NOMO-1 treated with dmso at 0.1 percent for 144 hours (cell line): ENCODE results near the gene PXMP4.
A peak's percentile ranks its signal among the peaks of the same experiment; 100 is the strongest.

ENCODE experiments used
- DNase-seq: peaks from one replicate; lab custom pipeline; 2025; ENCODE audit not compliant: unreplicated experiment; lab: John Stamatoyannopoulos, UW

The PXMP4 gene

GRCh38 chr20:33732166-33732970 lies 12.3 kb upstream of the PXMP4 start:
- peak; percentile 91 for DNase-seq

- DNase-seq: peak; percentile 91
Observed at GRCh38 chr20:33731693-33732165, 11.6 kb upstream of the PXMP4 start, which contains the start of gene ZNF341. Gene ZNF341 (plus strand): TSS chr20:33731996. CDS start chr20:33732022, 26 bp downstream.

GRCh38 chr20:33730946-33731692 lies 11.0 kb upstream of the PXMP4 start:
- no peak for DNase-seq

DNA sequence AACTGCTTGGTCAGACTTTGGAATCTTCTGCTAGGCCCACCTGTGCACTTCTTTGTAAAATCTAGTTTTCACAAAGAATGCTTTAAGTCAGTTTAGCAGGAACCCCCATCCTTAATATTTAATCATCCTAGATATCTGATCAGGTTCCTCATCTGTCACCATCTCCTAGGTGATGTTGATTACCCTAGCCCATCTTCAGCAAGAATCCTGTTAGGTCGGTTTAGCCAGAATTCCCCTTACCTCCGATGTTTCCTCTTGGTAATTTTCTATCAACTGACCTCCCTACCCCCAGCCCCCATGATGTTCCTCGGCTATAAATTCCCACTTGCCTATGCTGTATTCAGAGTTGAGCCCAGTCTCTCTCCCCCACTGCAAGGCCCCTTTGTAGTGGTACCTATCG lies 9.0 kb upstream of the PXMP4 start:
- DNase-seq: no peak

- DNase-seq: no peak
Observed at GRCh38 chr20:33728463-33728862, 8.4 kb upstream of the PXMP4 start.

DNA sequence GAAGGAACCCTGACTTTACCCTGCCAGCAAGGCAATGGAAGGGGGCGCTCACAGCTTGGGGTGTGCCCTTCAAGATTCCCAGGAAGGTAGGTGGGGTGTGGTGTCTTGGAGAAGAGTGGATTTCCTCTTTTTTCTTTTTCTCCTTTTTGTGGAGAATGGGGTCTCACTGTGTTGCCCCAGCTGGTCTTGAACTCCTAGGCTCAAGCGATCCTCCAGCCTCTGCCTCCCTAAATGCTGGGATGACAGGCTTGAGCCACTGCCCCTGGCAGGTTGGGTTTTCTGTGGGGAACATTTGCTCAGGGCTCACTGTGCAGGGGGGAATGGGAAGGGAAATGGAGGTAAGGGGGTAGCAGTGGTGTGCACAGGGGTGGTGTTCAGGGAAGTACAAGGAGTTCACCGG lies 7.7 kb upstream of the PXMP4 start:
- no peak for DNase-seq

DNA sequence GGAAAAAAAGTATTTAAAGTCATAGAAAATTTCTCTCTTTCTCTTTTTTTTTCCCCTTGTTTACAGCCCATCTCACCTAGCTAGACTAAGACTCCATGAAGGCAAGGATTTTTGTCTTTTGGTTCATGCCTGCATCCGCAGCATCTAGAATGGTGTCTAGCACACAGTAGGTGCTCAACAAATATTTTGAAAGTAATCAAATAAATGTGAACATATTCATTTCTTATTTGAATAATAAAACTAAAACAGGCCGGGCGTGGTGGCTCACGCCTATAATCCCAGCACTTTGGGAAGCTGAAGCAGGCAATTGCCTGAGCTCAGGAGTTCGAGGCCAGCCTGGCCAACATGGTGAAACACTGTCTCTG lies 7.0 kb upstream of the PXMP4 start:
- no peak for DNase-seq

- no peak for DNase-seq
Observed at GRCh38 chr20:33725607-33726264, 5.6 kb upstream of the PXMP4 start.

GRCh38 chr20:33724439-33725094 lies 4.5 kb upstream of the PXMP4 start:
- DNase-seq: no peak

- no peak for DNase-seq
Observed at GRCh38 chr20:33721391-33722140, 1.5 kb upstream of the PXMP4 start.

GRCh38 chr20:33719277-33719988 lies 677 bp downstream of the PXMP4 start:
- DNase-seq: no peak

DNA sequence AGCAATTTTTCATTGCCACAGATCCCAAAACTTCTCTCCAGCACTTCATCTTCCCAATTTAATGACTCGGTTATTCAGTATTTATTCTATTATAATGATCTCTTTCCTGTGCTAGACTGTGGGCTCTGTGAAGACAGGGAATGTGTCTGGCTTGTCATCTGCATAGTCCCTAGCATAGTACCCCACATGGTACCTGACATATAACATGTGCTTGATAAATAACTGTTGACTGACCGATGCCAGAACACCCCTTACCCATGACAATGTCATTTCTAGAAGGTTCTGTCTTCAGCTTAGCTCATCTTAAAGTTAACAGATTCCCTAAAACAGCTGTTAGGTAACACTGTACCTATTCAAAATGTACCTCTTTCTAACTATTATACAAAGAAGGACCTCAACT lies 3.6 kb downstream of the PXMP4 start:
- DNase-seq: no peak

- no peak for DNase-seq
Observed at GRCh38 chr20:33713865-33714367, 6.2 kb downstream of the PXMP4 start.

DNA sequence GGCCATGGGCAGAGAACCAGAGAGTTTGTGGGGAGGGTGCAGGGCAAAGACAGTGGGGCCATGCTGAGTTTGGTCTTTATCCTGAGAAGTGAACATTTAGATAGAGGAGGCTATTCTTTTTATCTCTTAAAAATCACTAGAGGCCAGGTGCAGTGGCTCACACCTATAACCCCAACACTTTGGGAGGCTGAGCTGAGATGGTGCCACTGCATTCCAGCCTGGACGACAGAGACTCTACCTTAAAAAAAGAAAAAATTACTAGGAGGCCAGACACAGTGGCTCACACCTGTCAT lies 8.7 kb downstream of the PXMP4 start:
- DNase-seq: no peak

GRCh38 chr20:33710681-33711445 lies 9.2 kb downstream of the PXMP4 start:
- no peak for DNase-seq

DNA sequence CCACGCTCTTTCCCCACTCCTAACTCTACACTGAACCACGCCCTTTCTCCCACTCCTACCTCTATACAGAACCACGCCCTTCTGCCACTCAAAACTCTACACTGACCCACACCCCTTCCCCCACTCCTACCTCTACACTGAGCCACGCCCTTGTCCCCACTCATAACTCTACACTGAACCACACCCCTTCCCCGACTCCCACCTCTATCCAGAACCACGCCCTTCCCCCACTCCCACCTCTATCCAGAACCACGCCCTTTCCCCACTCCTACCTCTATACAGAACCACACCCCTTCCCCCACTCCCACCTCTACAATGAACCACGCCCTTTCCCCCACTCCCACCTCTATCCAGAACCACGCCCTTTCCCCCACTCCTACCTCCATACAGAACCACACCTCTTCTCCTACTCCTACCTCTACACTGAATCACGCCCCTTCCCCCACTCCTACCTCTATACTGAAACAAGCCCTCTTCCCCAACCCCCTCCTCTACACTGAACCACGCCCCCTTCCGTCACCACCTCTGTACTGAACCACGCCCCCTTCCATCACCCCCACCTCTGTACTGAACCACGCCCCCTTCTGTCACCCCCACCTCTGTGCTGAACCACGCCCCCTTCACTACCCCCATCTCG lies 10.1 kb downstream of the PXMP4 start:
- no peak for DNase-seq

DNA sequence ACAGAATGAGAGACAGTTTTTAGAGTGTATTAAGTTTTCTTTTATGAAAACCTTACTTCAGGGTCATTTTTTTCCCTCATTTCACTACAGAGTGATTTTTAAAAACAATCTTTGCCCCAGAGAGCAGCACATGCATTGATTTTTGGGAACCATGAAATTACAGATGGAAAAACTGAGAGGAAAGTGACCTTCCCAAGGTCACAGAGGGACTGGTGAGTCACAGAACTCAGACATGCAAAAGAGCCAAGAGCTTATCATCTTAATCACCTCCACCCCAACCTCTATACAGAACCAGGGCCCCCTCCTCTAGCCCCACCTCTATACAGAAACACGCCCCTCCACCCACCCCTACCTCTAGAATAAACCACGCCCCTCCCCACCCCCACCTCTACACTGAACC lies 10.7 kb downstream of the PXMP4 start:
- no peak for DNase-seq

DNA sequence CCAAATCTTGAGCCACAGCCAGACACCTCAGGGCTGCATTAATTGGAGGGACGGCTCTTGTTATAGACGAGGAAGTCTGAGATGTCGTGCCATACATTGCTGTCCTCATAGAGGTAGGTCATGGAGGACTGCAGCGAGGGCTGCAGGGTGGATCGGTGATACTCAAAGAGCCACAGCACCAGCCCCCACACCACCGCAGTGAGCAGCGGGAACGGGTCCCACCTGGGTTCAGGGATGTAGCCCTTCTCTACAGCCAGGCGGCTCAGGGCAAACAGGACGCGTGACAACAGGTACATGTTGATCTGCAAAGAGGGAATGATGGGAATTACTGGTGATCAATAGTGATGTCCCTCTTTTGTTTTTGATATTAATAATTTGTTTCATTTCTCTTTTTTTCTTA lies 12.4 kb downstream of the PXMP4 start:
- DNase-seq: no peak
